Tibial artery (tissue), 4 donors: Measurements from ENCODE around the gene TOM1.
A peak's percentile ranks its signal among the peaks of the same experiment; 100 is the strongest.

Experiments
- DNase-seq, 2 donors: peaks; one replicate each; pipeline ENCODE4 v3.0.0-alpha.2; 2019
- H3K27ac ChIP-seq, 2 donors: fragments of 200-600 bp; sonication (generic) in 1 of 2; 1 replicate in 1 of 2; 2 replicates in 1 of 2; pipeline ENCODE4 v1.5.1; 2018 to 2019; ENCODE audit warnings: mild to moderate bottlenecking in 1 of 2
- H3K27me3 ChIP-seq, 2 donors: fragments of 200-600 bp; sonication (generic) in 1 of 2; one replicate each; pipeline versions ENCODE4 v1.5.1 to v1.6.0; 2016 to 2019
- H3K36me3 ChIP-seq, 3 donors: fragments of 200-600 bp; sonication (generic) in 2 of 3; one replicate each; pipeline ENCODE4 v1.5.1; 2016 to 2019; ENCODE audit warnings: mild to moderate bottlenecking in 2 of 3
- H3K4me1 ChIP-seq, 4 donors: fragments of 200-600 bp; sonication (generic) in 2 of 4; 1 replicate in 3 of 4; 2 replicates in 1 of 4; pipeline ENCODE4 v1.5.1; 2016 to 2019
- H3K4me3 ChIP-seq, 2 donors: fragments of 200-600 bp; sonication (generic) in 1 of 2; 1 replicate in 1 of 2; 2 replicates in 1 of 2; pipeline ENCODE4 v1.5.1; 2018 to 2019; ENCODE audit warnings: mild to moderate bottlenecking in 2 of 2
- H3K9me3 ChIP-seq, 3 donors: fragments of 200-600 bp; sonication (generic) in 1 of 3; one replicate each; pipeline ENCODE4 v1.5.1; 2016 to 2019
- CTCF ChIP-seq, 2 experiments: fragments of 200-600 bp in 1 of 2; fragments of 450-650 bp in 1 of 2; IDR thresholded peaks; one replicate each; pipeline ENCODE4 v1.5.1; 2017 to 2019; ENCODE audit warnings: antibody characterized with exemption in 2 of 2, mild to moderate bottlenecking in 1 of 2, moderate library complexity in 1 of 2
- intact Hi-C: fragments of 100-400 bp; cut with DNase I; formaldehyde crosslinking; loops from one replicate; pipeline ENCODE4 v1.15.0; 2023; ENCODE audit warnings: low total_unique reads

Gene TOM1

GRCh38 chr22:35326854-35327562 is 27.3 kb downstream of the TOM1 start:
- DNase-seq = no peak
- Histone ChIP-seq H3K27ac (no peak overlapping the region), H3K9me3 (no peaks in the 10 kb centered on the region), H3K4me3 (no peak overlapping the region), H3K27me3 (no peaks in the 10 kb centered on the region), H3K36me3 (peaks cover 86 to 97% (median 92%) of the 10 kb centered on the region in 3 donors), H3K4me1 (no peaks in the 10 kb centered on the region)
- intact Hi-C loops = no loop called here
- TF ChIP-seq CTCF (IDR thresholded peaks at IDR 0.05) = no peak

GRCh38 chr22:35327690-35328471 is 28.2 kb downstream of the TOM1 start:
- H3K27me3 ChIP-seq = no peaks in the 10 kb centered on the region
- intact Hi-C loops = no loop called here
- no peak for TF ChIP-seq CTCF (IDR thresholded peaks at IDR 0.05)
- no peaks in the 10 kb centered on the region for H3K4me1 ChIP-seq
- no peak for DNase-seq
- no peak overlapping the region for H3K27ac ChIP-seq
- no peak overlapping the region for H3K4me3 ChIP-seq
- H3K36me3 ChIP-seq = peaks cover 86 to 97% (median 92%) of the 10 kb centered on the region in 3 donors
- H3K9me3 ChIP-seq = no peaks in the 10 kb centered on the region

GRCh38 chr22:35328472-35328885 is 28.8 kb downstream of the TOM1 start:
- no peaks in the 10 kb centered on the region for H3K9me3 ChIP-seq
- no peak overlapping the region for H3K4me3 ChIP-seq
- no peaks in the 10 kb centered on the region for H3K4me1 ChIP-seq
- no peak for TF ChIP-seq CTCF (IDR thresholded peaks at IDR 0.05)
- H3K36me3 ChIP-seq = peaks cover 86 to 97% (median 92%) of the 10 kb centered on the region in 3 donors
- no peaks in the 10 kb centered on the region for H3K27me3 ChIP-seq
- intact Hi-C loops = no loop called here
- DNase-seq = peak in 1 of 2 donors; percentile 78
- H3K27ac ChIP-seq = no peak overlapping the region

- TF ChIP-seq CTCF (IDR thresholded peaks at IDR 0.05) = no peak
- intact Hi-C loops = no loop called here
- H3K4me1 ChIP-seq = no peaks in the 10 kb centered on the region
- no peaks in the 10 kb centered on the region for H3K27me3 ChIP-seq
- H3K4me3 ChIP-seq = no peak overlapping the region
- no peaks in the 10 kb centered on the region for H3K9me3 ChIP-seq
- no peak for DNase-seq
- no peak overlapping the region for H3K27ac ChIP-seq
- H3K36me3 ChIP-seq = peaks cover 87 to 97% (median 92%) of the 10 kb centered on the region in 3 donors
These were observed 29.6 kb downstream of the TOM1 start for GRCh38 chr22:35329114-35329847.

- intact Hi-C loops = no loop called here
- TF ChIP-seq CTCF (IDR thresholded peaks at IDR 0.05) = no peak
- Histone ChIP-seq H3K27ac (no peak overlapping the region), H3K36me3 (peaks cover 90 to 97% (median 92%) of the 10 kb centered on the region in 3 donors), H3K4me1 (no peaks in the 10 kb centered on the region), H3K9me3 (no peaks in the 10 kb centered on the region), H3K4me3 (no peak overlapping the region), H3K27me3 (no peaks in the 10 kb centered on the region)
- peak; percentile 85 to 88 for DNase-seq
These were observed 30.7 kb downstream of the TOM1 start for GRCh38 chr22:35330258-35330861.
